ENCODE data around the gene SFT2D2.

Gene SFT2D2

GRCh38 chr1:168259567-168259966, 33.8 kb downstream of the SFT2D2 start:
- in situ Hi-C loops (cut with MboI; ENCODE audit: low pct_unique_long_range_greater_than_20kb, low sequenced_read_pairs) = no loop called here

GRCh38 chr1:168260393-168260792, 34.6 kb downstream of the SFT2D2 start:
- in situ Hi-C loops (cut with MboI; ENCODE audit: low pct_unique_long_range_greater_than_20kb, low sequenced_read_pairs) = no loop called here
- no peak for DNase-seq

More at GRCh38 chr1:168259567-168259966, 33.8 kb downstream of the SFT2D2 start:
- no peak for DNase-seq

- no peak for DNase-seq
- in situ Hi-C loops (cut with MboI; ENCODE audit: low pct_unique_long_range_greater_than_20kb, low sequenced_read_pairs) = no loop called here
Measured at GRCh38 chr1:168261390-168261789, 35.6 kb downstream of the SFT2D2 start.

GRCh38 chr1:168263130-168263529, 37.3 kb downstream of the SFT2D2 start:
- in situ Hi-C loops (cut with MboI; ENCODE audit: low pct_unique_long_range_greater_than_20kb, low sequenced_read_pairs) = no loop called here
- no peak for DNase-seq

- no peak for DNase-seq
- in situ Hi-C loops (cut with MboI; ENCODE audit: low pct_unique_long_range_greater_than_20kb, low sequenced_read_pairs) = no loop called here
Measured at GRCh38 chr1:168264296-168264695, 38.5 kb downstream of the SFT2D2 start.

- in situ Hi-C loops (cut with MboI; ENCODE audit: low pct_unique_long_range_greater_than_20kb, low sequenced_read_pairs) = no loop called here
- no peak for DNase-seq
Measured at GRCh38 chr1:168265596-168265995, 39.8 kb downstream of the SFT2D2 start.

GRCh38 chr1:168266644-168267186, 40.9 kb downstream of the SFT2D2 start:
- no peak for DNase-seq
- in situ Hi-C loops (cut with MboI; ENCODE audit: low pct_unique_long_range_greater_than_20kb, low sequenced_read_pairs) = no loop called here

GRCh38 chr1:168271636-168272035, 45.8 kb downstream of the SFT2D2 start:
- DNase-seq = no peak
- in situ Hi-C loops (cut with MboI; ENCODE audit: low pct_unique_long_range_greater_than_20kb, low sequenced_read_pairs) = no loop called here

- DNase-seq = no peak
- in situ Hi-C loops (cut with MboI; ENCODE audit: low pct_unique_long_range_greater_than_20kb, low sequenced_read_pairs) = no loop called here
Measured at GRCh38 chr1:168273575-168273974, 47.8 kb downstream of the SFT2D2 start.

GRCh38 chr1:168279253-168279652, 53.4 kb downstream of the SFT2D2 start:
- in situ Hi-C loops (cut with MboI; ENCODE audit: low pct_unique_long_range_greater_than_20kb, low sequenced_read_pairs) = no loop called here
- DNase-seq = no peak

GRCh38 chr1:168280296-168280927, 54.6 kb downstream of the SFT2D2 start, which contains the start of gene TBX19:
Gene TBX19, plus strand, starts transcription at chr1:168280877. Its CDS starts 214 bp downstream, at chr1:168281091.
- DNase-seq = no peak
- in situ Hi-C loops (cut with MboI; ENCODE audit: low pct_unique_long_range_greater_than_20kb, low sequenced_read_pairs) = no loop called here

GRCh38 chr1:168281603-168282325, 56.0 kb downstream of the SFT2D2 start:
- in situ Hi-C loops (cut with MboI; ENCODE audit: low pct_unique_long_range_greater_than_20kb, low sequenced_read_pairs) = no loop called here
- DNase-seq = no peak

- in situ Hi-C loops (cut with MboI; ENCODE audit: low pct_unique_long_range_greater_than_20kb, low sequenced_read_pairs) = no loop called here
- peak; percentile 24 for DNase-seq
Measured at GRCh38 chr1:168285521-168285790, 59.7 kb downstream of the SFT2D2 start.

- in situ Hi-C loops (cut with MboI; ENCODE audit: low pct_unique_long_range_greater_than_20kb, low sequenced_read_pairs) = no loop called here
- no peak for DNase-seq
Measured at GRCh38 chr1:168285971-168286927, 60.4 kb downstream of the SFT2D2 start.

- in situ Hi-C loops (cut with MboI; ENCODE audit: low pct_unique_long_range_greater_than_20kb, low sequenced_read_pairs) = no loop called here
- peak; percentile 56 for DNase-seq
Measured at GRCh38 chr1:168287237-168287664, 61.4 kb downstream of the SFT2D2 start.

GRCh38 chr1:168288311-168289052, 62.7 kb downstream of the SFT2D2 start:
- no peak for DNase-seq
- in situ Hi-C loops (cut with MboI; ENCODE audit: low pct_unique_long_range_greater_than_20kb, low sequenced_read_pairs) = no loop called here

- DNase-seq = no peak
- in situ Hi-C loops (cut with MboI; ENCODE audit: low pct_unique_long_range_greater_than_20kb, low sequenced_read_pairs) = no loop called here
Measured at GRCh38 chr1:168291222-168291837, 65.5 kb downstream of the SFT2D2 start.

GRCh38 chr1:168293356-168293755, 67.6 kb downstream of the SFT2D2 start:
- in situ Hi-C loops (cut with MboI; ENCODE audit: low pct_unique_long_range_greater_than_20kb, low sequenced_read_pairs) = no loop called here
- no peak for DNase-seq
